A549 (cell line): ENCODE measurements around the gene AUTS2. TPM values are rescaled to one million over a fixed set of nuclear protein-coding genes. Genes with fewer than 3 reads are reported as not detected.

Experiments used
- ATAC-seq, 2 experiments: fragments of 200-7000 bp in 1 of 2; fragments of >200 bp in 1 of 2; cut with Nextera tagmentation in 1 of 2; cut with Tn5 transposase in 1 of 2; 3 replicates each; pipeline versions ENCODE4 v1.8.0 to v1.9.1; 2018 to 2020; ENCODE audit warnings: mild to moderate bottlenecking in 1 of 2, moderate library complexity in 1 of 2
- CTCF ChIA-PET: fragments of 300-600 bp; sonication (Branson Sonifier 250); formaldehyde crosslinking; extraction: SDS; loops from one replicate; lab custom pipeline; 2021; ENCODE audit warnings: antibody characterized with exemption, inconsistent platforms; lab: Yijun Ruan, JAX
- POLR2A ChIA-PET: fragments of 350-600 bp; formaldehyde crosslinking; extraction: SDS; loops from one replicate; lab custom pipeline; 2021; ENCODE audit warnings: antibody characterized with exemption, inconsistent platforms; lab: Yijun Ruan, JAX
- DNase-seq, 2 experiments: peaks; one replicate each; pipeline versions ENCODE4 v3.0.0 to v3.0.0-alpha.2; 2011 to 2016; ENCODE audit warnings: low read depth in 1 of 2, low spot score in 1 of 2
- FAIRE-seq: peaks from 2 replicates; lab custom pipeline; 2011; peaks lifted over from hg19 to GRCh38; lab: Jason Lieb, UNC
- H3K27ac ChIP-seq, 2 experiments: fragments of >200 bp; sonication (Bioruptor Twin); formaldehyde crosslinking; 3 replicates each; pipeline ENCODE4 v1.5.1; 2016 to 2017
- H3K4me1 ChIP-seq: fragments of >200 bp; sonication (Bioruptor Twin); formaldehyde crosslinking; 3 replicates; pipeline ENCODE4 v1.6.1; 2016
- H3K4me2 ChIP-seq: fragments of >200 bp; sonication (Bioruptor Twin); formaldehyde crosslinking; 3 replicates; pipeline ENCODE4 v1.6.1; 2016
- H3K4me3 ChIP-seq: fragments of >200 bp; sonication (Bioruptor Twin); formaldehyde crosslinking; 3 replicates; pipeline ENCODE4 v1.5.1; 2016
- H3K9me3 ChIP-seq: fragments of >200 bp; sonication (Bioruptor Twin); formaldehyde crosslinking; 3 replicates; pipeline ENCODE4 v1.6.1; 2016
- CEBPB ChIP-seq, 2 experiments: fragments of >200 bp in 1 of 2; sonication (Bioruptor Twin) in 1 of 2; formaldehyde crosslinking in 1 of 2; IDR thresholded peaks; 2 replicates each; pipeline ENCODE4 v1.6.1; 2012 to 2016
- EHF ChIP-seq: fragments of 250-450 bp; sonication (Bioruptor Pico); IDR thresholded peaks from 2 replicates; pipeline ENCODE4 v1.5.0; 2020; ENCODE audit warnings: mild to moderate bottlenecking
- EHMT2 ChIP-seq: fragments of 200-600 bp; sonication (generic); IDR thresholded peaks from 2 replicates; pipeline ENCODE4 v1.6.1; 2016; ENCODE audit warnings: antibody characterized with exemption, low read depth, mild to moderate bottlenecking, moderate library complexity
- FOSL2 ChIP-seq, 2 experiments: fragments of 450-650 bp in 1 of 2; fragments of >200 bp in 1 of 2; sonication (Bioruptor Twin) in 1 of 2; formaldehyde crosslinking; IDR thresholded peaks; 2 replicates each; pipeline versions ENCODE4 v1.5.0 to v1.6.1; 2016 to 2020; ENCODE audit warnings: mild to moderate bottlenecking in 1 of 2, moderate library complexity in 1 of 2
- GATA3 ChIP-seq: IDR thresholded peaks from 2 replicates; pipeline ENCODE4 v1.6.1; 2012; ENCODE audit warnings: borderline replicate concordance
- HDAC2 ChIP-seq: fragments of 200-600 bp; sonication (generic); IDR thresholded peaks from 2 replicates; pipeline ENCODE4 v1.6.1; 2016
- HOXB13 ChIP-seq: fragments of 250-450 bp; sonication (Bioruptor Pico); IDR thresholded peaks from 2 replicates; pipeline ENCODE4 v1.5.0; 2020; ENCODE audit warnings: low read depth, mild to moderate bottlenecking, moderate library complexity
- HOXB5 ChIP-seq: fragments of 250-450 bp; sonication (Bioruptor Pico); IDR thresholded peaks from 2 replicates; pipeline ENCODE4 v1.5.0; 2020; ENCODE audit warnings: mild to moderate bottlenecking, moderate library complexity
- JUNB ChIP-seq: fragments of >200 bp; sonication (Bioruptor Twin); formaldehyde crosslinking; IDR thresholded peaks from 2 replicates; pipeline ENCODE4 v1.6.1; 2016
- KDM1A ChIP-seq: fragments of 200-600 bp; sonication (generic); IDR thresholded peaks from 2 replicates; pipeline ENCODE4 v1.6.1; 2016; ENCODE audit warnings: low read depth, mild to moderate bottlenecking
- MAFK ChIP-seq: fragments of 450-650 bp; IDR thresholded peaks from 2 replicates; pipeline ENCODE4 v1.6.1; 2014; ENCODE audit not compliant: partially characterized antibody
- NFE2L2 ChIP-seq: fragments of 150-350 bp; conservative IDR thresholded peaks from 2 replicates; pipeline ENCODE4 v1.6.1; 2014; ENCODE audit warnings: low read length
- NR3C1 ChIP-seq: fragments of >200 bp; sonication (Bioruptor Twin); formaldehyde crosslinking; IDR thresholded peaks from 3 replicates; pipeline ENCODE4 v1.6.1; 2017
- PHF8 ChIP-seq: fragments of 200-600 bp; sonication (generic); IDR thresholded peaks from 2 replicates; pipeline ENCODE4 v1.6.1; 2016; ENCODE audit warnings: low read depth, mild to moderate bottlenecking, antibody characterized with exemption, moderate library complexity, borderline replicate concordance
- POLR2A ChIP-seq: IDR thresholded peaks from 2 replicates; pipeline ENCODE4 v1.6.1; 2012; ENCODE audit warnings: mild to moderate bottlenecking, low read length
- RARB ChIP-seq: fragments of 250-450 bp; sonication (Bioruptor Pico); IDR thresholded peaks from 2 replicates; pipeline ENCODE4 v1.8.0; 2021; ENCODE audit warnings: mild to moderate bottlenecking, moderate library complexity
- RNF2 ChIP-seq: fragments of 200-600 bp; sonication (generic); IDR thresholded peaks from 2 replicates; pipeline ENCODE4 v1.6.1; 2016; ENCODE audit warnings: low read depth, mild to moderate bottlenecking, antibody characterized with exemption, moderate library complexity, borderline replicate concordance
- TP53 ChIP-seq: fragments of 250-450 bp; sonication (Bioruptor Pico); IDR thresholded peaks from 2 replicates; pipeline ENCODE4 v1.5.0; 2021; ENCODE audit warnings: mild to moderate bottlenecking, moderate library complexity
- ZC3H11A ChIP-seq: fragments of 450-650 bp; IDR thresholded peaks from 2 replicates; pipeline ENCODE4 v1.6.1; 2014; ENCODE audit warnings: antibody characterized with exemption, mild to moderate bottlenecking
- ZNF302 ChIP-seq: fragments of 250-450 bp; sonication (Bioruptor Pico); IDR thresholded peaks from 2 replicates; pipeline ENCODE4 v1.9.0; 2021; ENCODE audit warnings: inconsistent platforms, mild to moderate bottlenecking, moderate library complexity
- WGBS: methylation state at CpG from one replicate; pipeline ENCODE4 v1.1.6; 2017; ENCODE audit errors: missing lambda C conversion rate; 5-methylcytosine and 5-hydroxymethylcytosine counted together
- polyA plus RNA-seq, 4 experiments: library from polyadenylated mRNA; depleted of rRNA in 3 of 4; stranded (reverse); fragments of >200 nt; fragmentation: RNase III in 1 of 4; extraction: RNeasy Plus Mini Kit Qiagen cat#74134 plus additional on column Dnase treatment in 1 of 4; gene quantifications; 2 replicates in 3 of 4; 3 replicates in 1 of 4; pipeline ENCODE4 v1.2.3, GENCODE V29; 2011 to 2017
- TF ChIP-seq, protein P1 (sequence below): fragments of >200 bp; sonication (Bioruptor Twin); formaldehyde crosslinking; IDR thresholded peaks from 2 replicates; pipeline ENCODE4 v1.6.1; 2016
- TF ChIP-seq, protein P2 (sequence below): fragments of 450-650 bp; IDR thresholded peaks from 2 replicates; pipeline ENCODE4 v1.6.1; 2014; ENCODE audit warnings: antibody characterized with exemption
- TF ChIP-seq, protein P3 (sequence below): IDR thresholded peaks from 2 replicates; pipeline ENCODE4 v1.6.1; 2012
- TF ChIP-seq, protein P4 (sequence below): IDR thresholded peaks from 2 replicates; pipeline ENCODE4 v1.6.1; 2012
- TF ChIP-seq, protein P5 (sequence below): fragments of 250-450 bp; sonication (Bioruptor Pico); IDR thresholded peaks from 2 replicates; pipeline ENCODE4 v1.5.0; 2021; ENCODE audit warnings: mild to moderate bottlenecking, moderate library complexity, borderline replicate concordance
- TF ChIP-seq, protein P6 (sequence below): fragments of 150-350 bp; IDR thresholded peaks from 2 replicates; pipeline ENCODE4 v1.6.1; 2014; ENCODE audit warnings: low read depth, mild to moderate bottlenecking, low read length

The AUTS2 gene
- polyA plus RNA-seq, 2 of the 4 experiments (the other 2 are of a cell fraction), result 1.6 to 3.6 TPM

DNA sequence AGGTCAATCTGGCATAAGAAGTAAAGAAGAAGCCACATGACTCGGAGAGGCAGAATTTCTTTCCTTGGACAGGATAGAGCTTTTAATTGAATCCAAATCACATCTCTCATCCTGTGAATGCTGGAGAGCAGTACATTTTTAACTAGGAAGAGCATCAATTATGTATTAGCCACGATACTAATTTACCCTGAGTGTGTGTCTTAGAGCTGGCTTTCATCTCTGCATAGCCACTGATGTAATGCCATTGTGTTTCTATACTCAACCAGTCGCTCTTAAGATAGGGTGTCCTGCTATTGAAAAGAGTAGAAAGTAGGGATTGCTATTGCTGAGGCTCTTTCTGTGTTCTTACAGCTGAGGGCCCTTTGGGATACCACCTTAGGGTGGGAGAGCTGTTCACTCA, 280.3 kb downstream of the AUTS2 start:
- Histone ChIP-seq H3K4me2 (no peak overlapping the region), H3K9me3 (no peaks in the 10 kb centered on the region), H3K4me3 (no peak overlapping the region), H3K4me1 (peaks cover 4% of the 10 kb centered on the region; the same call in 1 of the 3 replicates), H3K27ac (no peak overlapping the region)
- TF ChIP-seq EHF (CRISPR knock-in tag) (no peak), EHMT2 (no peak), POLR2A (no peak)
- TF ChIP-seq, protein P1, sequence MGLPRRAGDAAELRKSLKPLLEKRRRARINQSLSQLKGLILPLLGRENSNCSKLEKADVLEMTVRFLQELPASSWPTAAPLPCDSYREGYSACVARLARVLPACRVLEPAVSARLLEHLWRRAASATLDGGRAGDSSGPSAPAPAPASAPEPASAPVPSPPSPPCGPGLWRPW, result no peak
- CTCF ChIA-PET, result interaction anchor here (0.6 kb wide), 1 partner anchor 1089 kb away, joined by 4 read pairs; no protein-coding TSS in a partner anchor
- 41% methylated on average over 3 of the region's 3 CpGs for WGBS
- FAIRE-seq (no peak), DNase-seq (no peak), ATAC-seq (no peak)
- POLR2A ChIA-PET, result no interaction called here

DNA sequence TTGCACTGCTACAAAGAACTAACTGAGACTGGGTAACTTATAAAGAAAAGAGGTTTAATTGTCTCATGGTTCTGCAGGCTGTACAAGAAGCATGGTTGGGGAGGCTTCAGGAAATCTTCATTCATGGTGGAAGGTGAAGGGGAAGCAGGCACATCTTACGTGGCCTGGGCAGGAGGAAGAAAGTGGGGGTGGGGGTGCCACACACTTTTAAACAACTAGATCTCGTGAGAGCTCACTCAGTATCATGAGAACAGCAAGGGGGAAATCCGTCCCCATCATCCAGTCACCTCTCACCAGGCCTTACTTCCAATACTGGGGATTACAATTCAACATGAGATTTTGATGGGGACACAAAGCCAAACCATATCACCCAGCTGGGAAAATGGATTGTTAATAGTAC, 281.7 kb downstream of the AUTS2 start:
- Histone ChIP-seq H3K9me3 (no peaks in the 10 kb centered on the region), H3K4me1 (peaks cover 3% of the 10 kb centered on the region; the same call in 1 of the 3 replicates), H3K4me3 (no peak overlapping the region), H3K27ac (no peak overlapping the region), H3K4me2 (no peak overlapping the region)
- ChIA-PET CTCF (no interaction called here), POLR2A (no interaction called here)
- no peak for TF ChIP-seq ZC3H11A
- no peak for TF ChIP-seq RARB (CRISPR knock-in tag)
- TF ChIP-seq NFE2L2, result no peak
- no peak for TF ChIP-seq KDM1A
- no peak for TF ChIP-seq CEBPB (IDR thresholded peaks at IDR 0.05)
- TF ChIP-seq, protein P2, sequence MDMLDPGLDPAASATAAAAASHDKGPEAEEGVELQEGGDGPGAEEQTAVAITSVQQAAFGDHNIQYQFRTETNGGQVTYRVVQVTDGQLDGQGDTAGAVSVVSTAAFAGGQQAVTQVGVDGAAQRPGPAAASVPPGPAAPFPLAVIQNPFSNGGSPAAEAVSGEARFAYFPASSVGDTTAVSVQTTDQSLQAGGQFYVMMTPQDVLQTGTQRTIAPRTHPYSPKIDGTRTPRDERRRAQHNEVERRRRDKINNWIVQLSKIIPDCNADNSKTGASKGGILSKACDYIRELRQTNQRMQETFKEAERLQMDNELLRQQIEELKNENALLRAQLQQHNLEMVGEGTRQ, result no peak
- no peak for TF ChIP-seq JUNB
- no peak for TF ChIP-seq TP53
- no peak for TF ChIP-seq HOXB5 (CRISPR knock-in tag)
- TF ChIP-seq, protein P3, sequence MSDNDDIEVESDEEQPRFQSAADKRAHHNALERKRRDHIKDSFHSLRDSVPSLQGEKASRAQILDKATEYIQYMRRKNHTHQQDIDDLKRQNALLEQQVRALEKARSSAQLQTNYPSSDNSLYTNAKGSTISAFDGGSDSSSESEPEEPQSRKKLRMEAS, result no peak
- TF ChIP-seq, protein P4, sequence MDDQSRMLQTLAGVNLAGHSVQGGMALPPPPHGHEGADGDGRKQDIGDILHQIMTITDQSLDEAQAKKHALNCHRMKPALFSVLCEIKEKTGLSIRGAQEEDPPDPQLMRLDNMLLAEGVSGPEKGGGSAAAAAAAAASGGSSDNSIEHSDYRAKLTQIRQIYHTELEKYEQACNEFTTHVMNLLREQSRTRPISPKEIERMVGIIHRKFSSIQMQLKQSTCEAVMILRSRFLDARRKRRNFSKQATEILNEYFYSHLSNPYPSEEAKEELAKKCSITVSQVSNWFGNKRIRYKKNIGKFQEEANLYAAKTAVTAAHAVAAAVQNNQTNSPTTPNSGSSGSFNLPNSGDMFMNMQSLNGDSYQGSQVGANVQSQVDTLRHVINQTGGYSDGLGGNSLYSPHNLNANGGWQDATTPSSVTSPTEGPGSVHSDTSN, result no peak
- no peak for TF ChIP-seq GATA3
- no peak for TF ChIP-seq FOSL2 (IDR thresholded peaks at IDR 0.05)
- no peak for TF ChIP-seq FOSL2 (CRISPR knock-in tag; IDR thresholded peaks at IDR 0.05)
- no peak for TF ChIP-seq HOXB13 (CRISPR knock-in tag)
- FAIRE-seq (no peak), ATAC-seq (no peak), DNase-seq (no peak)
- WGBS, result 30% methylated on average over 3 of the region's 3 CpGs

DNA sequence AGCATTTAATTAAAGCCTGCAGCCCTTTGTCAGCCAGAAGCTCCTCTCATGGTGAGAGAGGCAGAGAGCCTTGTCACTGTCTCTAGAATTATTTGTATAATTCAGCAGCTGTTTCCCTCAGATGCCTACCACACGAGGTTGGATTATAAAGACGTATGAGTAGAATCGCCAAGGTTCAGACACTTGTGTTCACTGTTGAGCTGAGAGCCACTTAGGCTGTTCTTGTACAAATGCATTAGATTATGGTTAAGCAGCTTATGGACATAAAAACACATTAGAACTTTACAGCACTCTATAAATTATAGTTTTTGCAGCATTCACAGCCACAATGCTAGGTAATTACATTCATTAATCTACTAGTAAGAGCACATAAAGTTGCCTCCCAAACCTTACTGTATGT, 282.6 kb downstream of the AUTS2 start:
- ChIA-PET CTCF (no interaction called here), POLR2A (no interaction called here)
- FAIRE-seq (no peak), DNase-seq (no peak), ATAC-seq (no peak)
- H3K9me3 ChIP-seq, result no peaks in the 10 kb centered on the region
- TF ChIP-seq HDAC2 (no peak), RNF2 (no peak), ZNF302 (no peak), MAFK (no peak), ZC3H11A (no peak), PHF8 (no peak), KDM1A (no peak), NR3C1 (no peak), GATA3 (no peak), HOXB5 (CRISPR knock-in tag) (no peak), FOSL2 (IDR thresholded peaks at IDR 0.05) (no peak), FOSL2 (CRISPR knock-in tag; IDR thresholded peaks at IDR 0.05) (no peak)
- TF ChIP-seq, protein P2, result no peak
- TF ChIP-seq, protein P5, sequence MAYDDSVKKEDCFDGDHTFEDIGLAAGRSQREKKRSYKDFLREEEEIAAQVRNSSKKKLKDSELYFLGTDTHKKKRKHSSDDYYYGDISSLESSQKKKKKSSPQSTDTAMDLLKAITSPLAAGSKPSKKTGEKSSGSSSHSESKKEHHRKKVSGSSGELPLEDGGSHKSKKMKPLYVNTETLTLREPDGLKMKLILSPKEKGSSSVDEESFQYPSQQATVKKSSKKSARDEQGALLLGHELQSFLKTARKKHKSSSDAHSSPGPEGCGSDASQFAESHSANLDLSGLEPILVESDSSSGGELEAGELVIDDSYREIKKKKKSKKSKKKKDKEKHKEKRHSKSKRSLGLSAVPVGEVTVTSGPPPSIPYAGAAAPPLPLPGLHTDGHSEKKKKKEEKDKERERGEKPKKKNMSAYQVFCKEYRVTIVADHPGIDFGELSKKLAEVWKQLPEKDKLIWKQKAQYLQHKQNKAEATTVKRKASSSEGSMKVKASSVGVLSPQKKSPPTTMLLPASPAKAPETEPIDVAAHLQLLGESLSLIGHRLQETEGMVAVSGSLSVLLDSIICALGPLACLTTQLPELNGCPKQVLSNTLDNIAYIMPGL (CRISPR knock-in tag), result no peak
- TF ChIP-seq, protein P4, result no peak
- TF ChIP-seq, protein P6, sequence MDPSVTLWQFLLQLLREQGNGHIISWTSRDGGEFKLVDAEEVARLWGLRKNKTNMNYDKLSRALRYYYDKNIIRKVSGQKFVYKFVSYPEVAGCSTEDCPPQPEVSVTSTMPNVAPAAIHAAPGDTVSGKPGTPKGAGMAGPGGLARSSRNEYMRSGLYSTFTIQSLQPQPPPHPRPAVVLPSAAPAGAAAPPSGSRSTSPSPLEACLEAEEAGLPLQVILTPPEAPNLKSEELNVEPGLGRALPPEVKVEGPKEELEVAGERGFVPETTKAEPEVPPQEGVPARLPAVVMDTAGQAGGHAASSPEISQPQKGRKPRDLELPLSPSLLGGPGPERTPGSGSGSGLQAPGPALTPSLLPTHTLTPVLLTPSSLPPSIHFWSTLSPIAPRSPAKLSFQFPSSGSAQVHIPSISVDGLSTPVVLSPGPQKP, result no peak
- H3K4me1 ChIP-seq, result peaks cover 3% of the 10 kb centered on the region; the same call in 1 of the 3 replicates
- H3K4me3 ChIP-seq, result no peak overlapping the region
- no peak overlapping the region for H3K27ac ChIP-seq
- no peak overlapping the region for H3K4me2 ChIP-seq
- WGBS, result 58% methylated on average over 3 of the region's 3 CpGs
